Body of pancreas (tissue), 4 donors: ENCODE results near the gene HYAL2. TPM values are rescaled to one million over a fixed set of nuclear protein-coding genes. Genes with fewer than 3 reads are reported as not detected.
A peak's percentile ranks its signal among the peaks of the same experiment; 100 is the strongest.

Experiments
- ATAC-seq: fragments of 150-250 bp; one replicate; pipeline ENCODE4 v1.9.1; 2016
- DNase-seq, 4 donors: peaks; one replicate each; pipeline ENCODE4 v3.0.0-alpha.2; 2019
- H3K27ac ChIP-seq, 4 donors: fragments of 200-600 bp; sonication (generic); 1 replicate in 3 of 4; 2 replicates in 1 of 4; pipeline versions ENCODE4 v1.5.1 to v1.6.1; 2016 to 2019; ENCODE audit warnings: mild to moderate bottlenecking in 1 of 4, mixed read lengths in 1 of 4, moderate library complexity in 1 of 4
- H3K27me3 ChIP-seq, 2 donors: fragments of 200-600 bp; sonication (generic); one replicate each; pipeline ENCODE4 v1.6.0; 2016; ENCODE audit warnings: mild to moderate bottlenecking in 1 of 2
- H3K36me3 ChIP-seq, 2 donors: fragments of 200-600 bp; sonication (generic); replicated peaks in 1 of 2; 2 replicates each; pipeline ENCODE4 v1.5.1; 2016; ENCODE audit warnings: low read depth in 2 of 2; ENCODE audit not compliant: insufficient read depth in 1 of 2
- H3K4me1 ChIP-seq: fragments of 200-600 bp; sonication (generic); one replicate; pipeline ENCODE4 v1.6.0; 2016
- H3K4me3 ChIP-seq, 2 donors: fragments of 200-600 bp; sonication (generic); 1 replicate in 1 of 2; 2 replicates in 1 of 2; pipeline ENCODE4 v1.5.1; 2016 to 2019
- H3K9me3 ChIP-seq, 3 donors: fragments of 200-600 bp; sonication (generic); 1 replicate in 2 of 3; 2 replicates in 1 of 3; pipeline ENCODE4 v1.5.1; 2016
- CTCF ChIP-seq, 7 experiments: fragments of 450-650 bp in 4 of 7; fragments of 200-600 bp in 3 of 7; sonication (generic) in 3 of 7; IDR thresholded peaks; one replicate each; pipeline ENCODE4 v1.5.1; 2016 to 2019; ENCODE audit warnings: antibody characterized with exemption in 7 of 7
- POLR2A ChIP-seq, 3 donors: fragments of 450-650 bp; IDR thresholded peaks; one replicate each; pipeline ENCODE4 v1.6.1; 2016; ENCODE audit warnings: antibody characterized with exemption in 3 of 3, mild to moderate bottlenecking in 2 of 3
- WGBS, 2 donors: methylation state at CpG; one replicate each; pipeline ENCODE4 v1.1.5; 2017; 5-methylcytosine and 5-hydroxymethylcytosine counted together
- intact Hi-C: fragments of 100-400 bp; cut with DNase I; formaldehyde crosslinking; loops from one replicate; pipeline ENCODE4 v1.15.1; 2023
- total RNA-seq, 2 donors: library from RNA; depleted of rRNA; stranded (reverse); fragments of >200 nt; gene quantifications; one replicate each; pipeline ENCODE4 v1.1.0, GENCODE V29; 2016

Gene HYAL2
- total RNA-seq, 2 donors from 2014 or later = 35.6 to 48.3 TPM

- H3K4me1 ChIP-seq = peaks cover 51% of the 10 kb centered on the region
- H3K27me3 ChIP-seq = no peaks in the 10 kb centered on the region
- intact Hi-C loops = no loop called here
- H3K36me3 ChIP-seq = no peaks in the 10 kb centered on the region
- H3K4me3 ChIP-seq = no peak overlapping the region
- WGBS, 2 donors = 90 to 95% methylated on average over 11 of the region's 18 CpGs
- peak in 1 of 4 donors; percentile 4 for DNase-seq
- no peak overlapping the region for H3K27ac ChIP-seq
- no peak for ATAC-seq
- TF ChIP-seq POLR2A (IDR thresholded peaks at IDR 0.05) (no peak), CTCF (IDR thresholded peaks at IDR 0.05) (no peak)
- H3K9me3 ChIP-seq = no peaks in the 10 kb centered on the region
These were observed 25.7 kb downstream of the HYAL2 start for GRCh38 chr3:50296721-50297383.

GRCh38 chr3:50295553-50296431 lies 26.8 kb downstream of the HYAL2 start:
- Histone ChIP-seq H3K4me3 (no peak overlapping the region), H3K4me1 (peaks cover 53% of the 10 kb centered on the region), H3K9me3 (no peaks in the 10 kb centered on the region), H3K36me3 (no peaks in the 10 kb centered on the region), H3K27ac (no peak overlapping the region), H3K27me3 (no peaks in the 10 kb centered on the region)
- ATAC-seq (no peak), DNase-seq (no peak)
- intact Hi-C loops = no loop called here
- 90 to 91% methylated on average over 6 to 8 of the region's 8 CpGs for WGBS, 2 donors
- TF ChIP-seq CTCF (IDR thresholded peaks at IDR 0.05) (no peak), POLR2A (IDR thresholded peaks at IDR 0.05) (no peak)

DNA sequence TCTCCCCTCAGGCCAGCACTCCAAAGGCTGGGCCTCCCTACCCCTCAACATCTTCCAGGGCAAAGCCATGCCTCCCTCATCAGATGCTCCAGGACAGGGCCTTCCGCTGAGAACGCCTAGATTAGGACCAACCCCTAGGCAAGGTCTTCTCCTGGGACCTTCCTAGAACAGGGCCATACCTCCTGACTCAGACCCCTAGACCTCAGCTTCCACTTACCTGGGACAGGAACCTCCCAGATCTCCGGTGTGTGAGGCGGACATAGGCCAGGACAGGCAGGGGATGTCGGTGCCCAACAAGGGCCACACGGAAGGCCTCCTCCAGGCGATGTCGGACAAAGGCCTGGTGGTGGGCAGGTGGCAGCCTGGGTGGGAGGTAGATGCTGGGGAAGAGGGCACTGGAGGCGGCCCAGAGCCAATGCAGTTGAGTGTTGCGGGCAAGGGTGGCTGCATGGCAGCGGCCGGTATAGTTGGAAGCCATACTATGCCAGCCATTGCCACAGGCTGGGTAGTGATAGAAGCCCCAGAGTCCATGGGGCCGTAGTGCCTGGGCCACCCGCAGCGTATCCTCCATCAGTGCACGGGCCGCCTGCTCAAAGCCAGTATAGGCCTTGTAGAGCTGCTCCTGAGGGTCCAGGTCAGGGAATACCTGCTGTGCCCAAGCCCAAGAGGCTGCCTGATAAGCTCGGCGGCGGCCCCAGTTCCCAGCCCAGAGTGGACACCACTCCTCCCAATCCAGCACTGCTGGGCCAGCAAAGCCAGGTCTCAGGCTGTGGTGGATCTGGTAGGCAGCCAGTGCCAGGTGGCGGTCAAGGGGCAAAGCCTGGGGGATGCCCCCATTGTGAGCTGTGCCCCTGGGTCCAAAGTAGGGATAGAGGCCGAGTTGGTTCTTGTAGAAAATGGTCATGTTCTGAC lies 27.8 kb downstream of the HYAL2 start:
- TF ChIP-seq POLR2A (IDR thresholded peaks at IDR 0.05) (peak in 1 of 3 donors; percentile 12), CTCF (IDR thresholded peaks at IDR 0.05) (no peak)
- intact Hi-C loops = no loop called here
- no peak for DNase-seq
- H3K27ac ChIP-seq = no peak overlapping the region
- no peaks in the 10 kb centered on the region for H3K27me3 ChIP-seq
- no peak overlapping the region for H3K4me3 ChIP-seq
- no peak for ATAC-seq
- H3K4me1 ChIP-seq = peaks cover 48% of the 10 kb centered on the region
- H3K36me3 ChIP-seq = peaks cover 0 to 4% of the 10 kb centered on the region in 2 donors
- no peaks in the 10 kb centered on the region for H3K9me3 ChIP-seq
- whole genome bisulfite sequencing, 2 donors = 91% methylated on average over 10 to 22 of the region's 22 CpGs

DNA sequence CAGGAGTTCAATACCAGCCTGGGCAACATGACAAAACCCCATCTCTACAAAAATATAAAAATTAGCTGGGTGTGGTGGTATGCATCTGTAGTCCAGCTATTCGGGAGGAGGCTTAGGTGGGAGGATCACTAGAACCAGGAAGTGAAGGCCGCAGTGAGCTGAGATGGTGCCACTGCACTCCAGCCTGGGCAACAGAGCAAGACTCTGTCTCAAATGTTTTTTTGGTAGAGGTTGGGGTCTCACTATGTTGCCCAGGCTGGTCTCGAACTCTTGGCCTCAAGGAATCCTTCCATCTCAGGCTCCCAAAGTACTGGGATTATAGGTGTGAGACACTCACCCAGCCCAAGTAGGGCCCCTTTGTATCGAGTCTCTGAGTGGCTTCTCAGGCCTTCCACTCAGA lies 28.5 kb downstream of the HYAL2 start:
- DNase-seq (no peak), ATAC-seq (no peak)
- Histone ChIP-seq H3K4me1 (peaks cover 46% of the 10 kb centered on the region), H3K27ac (peak overlapping the region in 2 of 4 donors; percentile 92 to 99), H3K36me3 (peaks cover 4 to 10% of the 10 kb centered on the region in 2 donors), H3K4me3 (no peak overlapping the region), H3K9me3 (no peaks in the 10 kb centered on the region), H3K27me3 (no peaks in the 10 kb centered on the region)
- TF ChIP-seq CTCF (IDR thresholded peaks at IDR 0.05) = no peak
- no peak for TF ChIP-seq POLR2A (IDR thresholded peaks at IDR 0.05)
- WGBS, 2 donors = 84 to 88% methylated on average over 3 to 4 of the region's 4 CpGs
- intact Hi-C loops = no loop called here
